HEK293 (cell line): Measurements from ENCODE around the gene NLRP9.

Experiments
- CTCF ChIA-PET: fragments of 350-600 bp; formaldehyde crosslinking; extraction: SDS; loops from one replicate; lab custom pipeline; 2021; ENCODE audit warnings: antibody characterized with exemption; lab: Yijun Ruan, JAX
- POLR2A ChIA-PET: fragments of 300-600 bp; formaldehyde crosslinking; extraction: SDS; loops from one replicate; lab custom pipeline; 2020; ENCODE audit warnings: antibody characterized with exemption, inconsistent platforms; lab: Yijun Ruan, JAX
- H3K27ac ChIP-seq: fragments of 200-500 bp; sonication (Bioruptor generic); 2 replicates; pipeline ENCODE4 v1.5.1; 2014; ENCODE audit warnings: low read depth, low read length, control low read depth, inconsistent platforms; ENCODE audit errors: extremely low read depth
- H3K36me3 ChIP-seq, 2 experiments: fragments of 200-500 bp in 1 of 2; sonication (Bioruptor generic) in 1 of 2; 1 replicate in 1 of 2; 2 replicates in 1 of 2; pipeline ENCODE4 v1.5.1; 2014 to 2017; ENCODE audit warnings: inconsistent platforms in 2 of 2, low read length in 2 of 2; ENCODE audit not compliant: control insufficient read depth in 2 of 2, insufficient read depth in 1 of 2
- H3K4me1 ChIP-seq: fragments of 200-500 bp; sonication (Bioruptor generic); 2 replicates; pipeline ENCODE4 v1.5.1; 2014; ENCODE audit warnings: mild to moderate bottlenecking, low read length, inconsistent platforms; ENCODE audit not compliant: control insufficient read depth, insufficient read depth
- H3K4me3 ChIP-seq: 2 replicates; pipeline ENCODE4 v1.5.1; 2011; ENCODE audit warnings: low read depth, mild to moderate bottlenecking, control low read depth, low read length, moderate library complexity
- H3K9me3 ChIP-seq: fragments of 200-500 bp; sonication (Bioruptor generic); 2 replicates; pipeline ENCODE4 v1.5.1; 2014; ENCODE audit warnings: low read depth, low read length, inconsistent platforms; ENCODE audit not compliant: control insufficient read depth, insufficient read depth
- HOXD13 ChIP-seq: sonication (generic); formaldehyde crosslinking; IDR thresholded peaks from 2 replicates; pipeline ENCODE4 v1.8.0; 2022; ENCODE audit warnings: missing genetic modification reagents, borderline replicate concordance
- MZF1 ChIP-seq: fragments of 450-650 bp; formaldehyde crosslinking; IDR thresholded peaks from 2 replicates; pipeline ENCODE4 v1.5.1; 2017; ENCODE audit warnings: missing biosample characterization, missing genetic modification characterization, borderline replicate concordance
- RBAK ChIP-seq: fragments of 450-650 bp; formaldehyde crosslinking; IDR thresholded peaks from 2 replicates; pipeline ENCODE4 v1.5.1; 2016; ENCODE audit warnings: missing biosample characterization, missing genetic modification characterization
- ZBTB48 ChIP-seq: fragments of 450-650 bp; formaldehyde crosslinking; IDR thresholded peaks from 2 replicates; pipeline ENCODE4 v1.5.1; 2016; ENCODE audit warnings: missing biosample characterization, missing genetic modification characterization
- ZNF138 ChIP-seq: fragments of 450-650 bp; formaldehyde crosslinking; IDR thresholded peaks from 2 replicates; pipeline ENCODE4 v1.5.1; 2016; ENCODE audit warnings: missing biosample characterization, missing genetic modification characterization, borderline replicate concordance
- ZNF202 ChIP-seq: fragments of 450-650 bp; formaldehyde crosslinking; IDR thresholded peaks from 2 replicates; pipeline ENCODE4 v1.5.1; 2016; ENCODE audit warnings: missing biosample characterization, missing genetic modification characterization, borderline replicate concordance
- ZNF324 ChIP-seq: fragments of 450-650 bp; formaldehyde crosslinking; IDR thresholded peaks from 2 replicates; pipeline ENCODE4 v1.5.1; 2016; ENCODE audit warnings: missing biosample characterization, missing genetic modification characterization
- ZNF529 ChIP-seq: fragments of 450-650 bp; formaldehyde crosslinking; IDR thresholded peaks from 2 replicates; pipeline ENCODE4 v1.5.1; 2017; ENCODE audit warnings: missing genetic modification characterization, missing biosample characterization; ENCODE audit not compliant: insufficient replicate concordance
- ZNF549 ChIP-seq: fragments of 450-650 bp; IDR thresholded peaks from 2 replicates; pipeline ENCODE4 v1.5.1; 2018; ENCODE audit warnings: missing biosample characterization, missing genetic modification characterization, mild to moderate bottlenecking, inconsistent platforms, moderate library complexity
- ZNF621 ChIP-seq: fragments of 450-650 bp; formaldehyde crosslinking; IDR thresholded peaks from 2 replicates; pipeline ENCODE4 v1.5.1; 2017; ENCODE audit warnings: missing biosample characterization, missing genetic modification characterization
- ZNF629 ChIP-seq: fragments of 450-650 bp; formaldehyde crosslinking; IDR thresholded peaks from 2 replicates; pipeline ENCODE4 v1.5.1; 2017; ENCODE audit warnings: missing biosample characterization, missing genetic modification characterization
- ZNF654 ChIP-seq: fragments of 450-650 bp; formaldehyde crosslinking; IDR thresholded peaks from 2 replicates; pipeline ENCODE4 v1.5.1; 2016; ENCODE audit warnings: low read depth, missing biosample characterization, missing genetic modification characterization
- ZNF707 ChIP-seq: fragments of 450-650 bp; formaldehyde crosslinking; IDR thresholded peaks from 2 replicates; pipeline ENCODE4 v1.5.1; 2016; ENCODE audit warnings: missing biosample characterization, missing genetic modification characterization
- ZNF776 ChIP-seq: fragments of 450-650 bp; formaldehyde crosslinking; IDR thresholded peaks from 2 replicates; pipeline ENCODE4 v1.5.0; 2017; ENCODE audit warnings: missing biosample characterization, missing genetic modification characterization, borderline replicate concordance
- TF ChIP-seq, protein P1 (sequence below): fragments of 450-650 bp; formaldehyde crosslinking; IDR thresholded peaks from 2 replicates; pipeline ENCODE4 v1.5.1; 2016; ENCODE audit warnings: missing biosample characterization, missing genetic modification characterization
- TF ChIP-seq, protein P2 (sequence below): fragments of 450-650 bp; formaldehyde crosslinking; IDR thresholded peaks from 2 replicates; pipeline ENCODE4 v1.5.1; 2016; ENCODE audit warnings: missing biosample characterization, missing genetic modification characterization
- TF ChIP-seq, protein P3 (sequence below): fragments of 450-650 bp; formaldehyde crosslinking; IDR thresholded peaks from 2 replicates; pipeline ENCODE4 v1.5.1; 2016; ENCODE audit warnings: missing biosample characterization, missing genetic modification characterization, borderline replicate concordance
- TF ChIP-seq, protein P4 (sequence below): fragments of 450-650 bp; formaldehyde crosslinking; IDR thresholded peaks from 2 replicates; pipeline ENCODE4 v1.5.1; 2016; ENCODE audit warnings: missing biosample characterization, missing genetic modification characterization, low read depth
- TF ChIP-seq, protein P5 (sequence below): fragments of 450-650 bp; formaldehyde crosslinking; IDR thresholded peaks from 2 replicates; pipeline ENCODE4 v1.5.1; 2016; ENCODE audit warnings: missing biosample characterization, missing genetic modification characterization, low read depth

Gene NLRP9

DNA sequence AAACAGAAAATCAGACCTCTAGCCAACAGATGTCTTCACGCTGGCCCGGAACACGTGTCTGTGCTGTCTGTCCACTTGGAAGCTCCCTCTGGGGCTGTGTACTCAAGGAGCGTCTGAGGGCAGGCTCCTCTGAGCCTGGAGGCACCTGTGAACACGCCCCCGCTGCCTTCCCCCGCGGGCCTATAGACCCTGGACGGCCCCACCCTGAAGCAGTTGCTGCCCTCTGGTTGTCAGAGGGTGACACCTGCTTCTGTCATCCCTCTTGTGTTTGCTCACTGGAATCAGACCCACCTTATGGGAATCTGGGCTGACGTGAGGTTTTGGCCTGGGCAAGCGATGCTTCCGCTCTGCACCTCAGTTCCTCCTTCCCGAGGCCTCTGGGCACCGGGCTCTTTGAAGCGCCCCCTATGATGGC, 44.0 kb downstream of the NLRP9 start:
- TF ChIP-seq MZF1 (tag by site-specific recombination) (no peak), ZBTB48 (tag by site-specific recombination) (no peak), ZNF549 (no peak), RBAK (tag by site-specific recombination) (no peak), HOXD13 (no peak), ZNF529 (tag by site-specific recombination) (no peak)
- TF ChIP-seq, protein P1, sequence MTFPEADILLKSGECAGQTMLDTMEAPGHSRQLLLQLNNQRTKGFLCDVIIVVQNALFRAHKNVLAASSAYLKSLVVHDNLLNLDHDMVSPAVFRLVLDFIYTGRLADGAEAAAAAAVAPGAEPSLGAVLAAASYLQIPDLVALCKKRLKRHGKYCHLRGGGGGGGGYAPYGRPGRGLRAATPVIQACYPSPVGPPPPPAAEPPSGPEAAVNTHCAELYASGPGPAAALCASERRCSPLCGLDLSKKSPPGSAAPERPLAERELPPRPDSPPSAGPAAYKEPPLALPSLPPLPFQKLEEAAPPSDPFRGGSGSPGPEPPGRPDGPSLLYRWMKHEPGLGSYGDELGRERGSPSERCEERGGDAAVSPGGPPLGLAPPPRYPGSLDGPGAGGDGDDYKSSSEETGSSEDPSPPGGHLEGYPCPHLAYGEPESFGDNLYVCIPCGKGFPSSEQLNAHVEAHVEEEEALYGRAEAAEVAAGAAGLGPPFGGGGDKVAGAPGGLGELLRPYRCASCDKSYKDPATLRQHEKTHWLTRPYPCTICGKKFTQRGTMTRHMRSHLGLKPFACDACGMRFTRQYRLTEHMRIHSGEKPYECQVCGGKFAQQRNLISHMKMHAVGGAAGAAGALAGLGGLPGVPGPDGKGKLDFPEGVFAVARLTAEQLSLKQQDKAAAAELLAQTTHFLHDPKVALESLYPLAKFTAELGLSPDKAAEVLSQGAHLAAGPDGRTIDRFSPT (tag by site-specific recombination): no peak
- TF ChIP-seq, protein P2, sequence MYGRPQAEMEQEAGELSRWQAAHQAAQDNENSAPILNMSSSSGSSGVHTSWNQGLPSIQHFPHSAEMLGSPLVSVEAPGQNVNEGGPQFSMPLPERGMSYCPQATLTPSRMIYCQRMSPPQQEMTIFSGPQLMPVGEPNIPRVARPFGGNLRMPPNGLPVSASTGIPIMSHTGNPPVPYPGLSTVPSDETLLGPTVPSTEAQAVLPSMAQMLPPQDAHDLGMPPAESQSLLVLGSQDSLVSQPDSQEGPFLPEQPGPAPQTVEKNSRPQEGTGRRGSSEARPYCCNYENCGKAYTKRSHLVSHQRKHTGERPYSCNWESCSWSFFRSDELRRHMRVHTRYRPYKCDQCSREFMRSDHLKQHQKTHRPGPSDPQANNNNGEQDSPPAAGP (tag by site-specific recombination): no peak
- TF ChIP-seq, protein P3, sequence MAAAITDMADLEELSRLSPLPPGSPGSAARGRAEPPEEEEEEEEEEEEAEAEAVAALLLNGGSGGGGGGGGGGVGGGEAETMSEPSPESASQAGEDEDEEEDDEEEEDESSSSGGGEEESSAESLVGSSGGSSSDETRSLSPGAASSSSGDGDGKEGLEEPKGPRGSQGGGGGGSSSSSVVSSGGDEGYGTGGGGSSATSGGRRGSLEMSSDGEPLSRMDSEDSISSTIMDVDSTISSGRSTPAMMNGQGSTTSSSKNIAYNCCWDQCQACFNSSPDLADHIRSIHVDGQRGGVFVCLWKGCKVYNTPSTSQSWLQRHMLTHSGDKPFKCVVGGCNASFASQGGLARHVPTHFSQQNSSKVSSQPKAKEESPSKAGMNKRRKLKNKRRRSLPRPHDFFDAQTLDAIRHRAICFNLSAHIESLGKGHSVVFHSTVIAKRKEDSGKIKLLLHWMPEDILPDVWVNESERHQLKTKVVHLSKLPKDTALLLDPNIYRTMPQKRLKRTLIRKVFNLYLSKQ (tag by site-specific recombination): no peak
- TF ChIP-seq, protein P4, sequence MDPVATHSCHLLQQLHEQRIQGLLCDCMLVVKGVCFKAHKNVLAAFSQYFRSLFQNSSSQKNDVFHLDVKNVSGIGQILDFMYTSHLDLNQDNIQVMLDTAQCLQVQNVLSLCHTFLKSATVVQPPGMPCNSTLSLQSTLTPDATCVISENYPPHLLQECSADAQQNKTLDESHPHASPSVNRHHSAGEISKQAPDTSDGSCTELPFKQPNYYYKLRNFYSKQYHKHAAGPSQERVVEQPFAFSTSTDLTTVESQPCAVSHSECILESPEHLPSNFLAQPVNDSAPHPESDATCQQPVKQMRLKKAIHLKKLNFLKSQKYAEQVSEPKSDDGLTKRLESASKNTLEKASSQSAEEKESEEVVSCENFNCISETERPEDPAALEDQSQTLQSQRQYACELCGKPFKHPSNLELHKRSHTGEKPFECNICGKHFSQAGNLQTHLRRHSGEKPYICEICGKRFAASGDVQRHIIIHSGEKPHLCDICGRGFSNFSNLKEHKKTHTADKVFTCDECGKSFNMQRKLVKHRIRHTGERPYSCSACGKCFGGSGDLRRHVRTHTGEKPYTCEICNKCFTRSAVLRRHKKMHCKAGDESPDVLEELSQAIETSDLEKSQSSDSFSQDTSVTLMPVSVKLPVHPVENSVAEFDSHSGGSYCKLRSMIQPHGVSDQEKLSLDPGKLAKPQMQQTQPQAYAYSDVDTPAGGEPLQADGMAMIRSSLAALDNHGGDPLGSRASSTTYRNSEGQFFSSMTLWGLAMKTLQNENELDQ: no peak
- POLR2A ChIA-PET: interaction anchor here (0.6 to 0.7 kb wide), 3 partner anchors 96 to 1144 kb away, joined by 5 to 9 read pairs (median 6); no protein-coding TSS in a partner anchor
- CTCF ChIA-PET: interaction anchor here (1.0 to 1.1 kb wide), 2 partner anchors 52 to 63 kb away, joined by 3 to 4 read pairs; no protein-coding TSS in a partner anchor
- peaks cover 10 to 90% of the 10 kb centered on the region in 2 experiments for H3K36me3 ChIP-seq
- no peaks in the 10 kb centered on the region for H3K9me3 ChIP-seq
- no peak overlapping the region for H3K27ac ChIP-seq
- H3K4me3 ChIP-seq: no peak overlapping the region
- H3K4me1 ChIP-seq: no peaks in the 10 kb centered on the region

DNA sequence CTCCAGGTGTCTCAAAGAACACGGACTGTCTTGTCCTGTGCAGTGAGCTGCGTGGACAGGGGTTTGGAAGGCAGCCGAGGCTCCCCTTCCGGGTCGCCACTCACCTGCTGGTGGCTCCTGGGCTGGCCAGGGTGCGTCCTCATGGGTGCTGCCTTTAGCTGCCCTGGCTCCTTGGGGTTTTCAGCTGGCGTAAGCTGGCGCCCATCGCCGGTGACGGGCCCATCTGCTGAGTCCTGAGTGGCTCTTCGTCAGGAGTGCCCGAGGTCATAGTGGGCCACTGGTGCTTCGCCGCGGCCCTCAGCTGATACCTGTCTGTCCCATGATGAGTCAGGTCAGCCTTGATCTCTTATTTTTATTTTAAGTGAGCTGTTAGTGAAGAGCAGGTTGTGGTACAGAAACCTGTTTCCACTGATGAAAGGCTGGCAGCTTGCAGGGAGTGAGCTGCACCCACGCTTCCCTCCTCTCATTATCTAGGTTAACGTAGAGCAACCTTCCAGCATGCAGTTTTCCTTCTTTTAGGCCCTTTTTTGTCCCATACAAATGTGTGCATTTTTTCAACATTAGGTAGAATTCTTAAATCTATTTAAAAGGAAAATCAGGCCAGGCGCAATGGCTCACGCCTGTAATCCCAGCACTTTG, 44.7 kb downstream of the NLRP9 start:
- CTCF ChIA-PET: interaction anchor here (1.0 to 1.1 kb wide), 2 partner anchors 51 to 62 kb away, joined by 3 to 4 read pairs; no protein-coding TSS in a partner anchor
- no peaks in the 10 kb centered on the region for H3K4me1 ChIP-seq
- no peaks in the 10 kb centered on the region for H3K9me3 ChIP-seq
- TF ChIP-seq ZNF529 (tag by site-specific recombination): no peak
- no peak for TF ChIP-seq ZNF138 (tag by site-specific recombination)
- no peak overlapping the region for H3K27ac ChIP-seq
- no peak overlapping the region for H3K4me3 ChIP-seq
- H3K36me3 ChIP-seq: peaks cover 6 to 93% of the 10 kb centered on the region in 2 experiments
- POLR2A ChIA-PET: interaction anchor here (0.6 to 0.7 kb wide), 2 partner anchors 217 to 1143 kb away, joined by 6 to 9 read pairs; no protein-coding TSS in a partner anchor

DNA sequence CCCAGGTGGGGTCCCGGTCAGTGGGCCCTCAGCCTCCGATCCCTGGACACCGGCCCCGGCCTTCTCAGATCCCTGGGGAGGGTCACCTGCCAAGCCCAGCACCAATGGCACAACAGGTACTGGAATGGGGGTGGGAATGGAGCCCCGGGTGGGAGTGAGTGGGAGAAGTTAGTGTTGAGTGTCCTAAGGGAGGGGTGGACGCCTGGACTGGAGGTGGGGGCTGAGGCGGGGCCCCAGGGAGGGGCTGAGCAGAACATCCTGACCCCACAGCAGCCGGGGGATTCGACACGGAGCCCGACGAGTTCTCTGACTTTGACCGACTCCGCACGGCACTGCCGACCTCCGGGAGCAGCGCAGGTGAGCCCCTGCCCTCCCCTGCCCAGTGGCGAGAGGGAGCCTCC, 45.5 kb downstream of the NLRP9 start:
- CTCF ChIA-PET: no interaction called here
- Histone ChIP-seq H3K9me3 (no peaks in the 10 kb centered on the region), H3K4me1 (no peaks in the 10 kb centered on the region), H3K4me3 (no peak overlapping the region), H3K36me3 (peaks cover 5 to 95% of the 10 kb centered on the region in 2 experiments), H3K27ac (no peak overlapping the region)
- POLR2A ChIA-PET: no interaction called here
- no peak for TF ChIP-seq ZNF621
- TF ChIP-seq ZNF654: no peak
- TF ChIP-seq ZNF776 (tag by site-specific recombination): no peak
- no peak for TF ChIP-seq ZNF202 (tag by site-specific recombination)
- TF ChIP-seq, protein P5, sequence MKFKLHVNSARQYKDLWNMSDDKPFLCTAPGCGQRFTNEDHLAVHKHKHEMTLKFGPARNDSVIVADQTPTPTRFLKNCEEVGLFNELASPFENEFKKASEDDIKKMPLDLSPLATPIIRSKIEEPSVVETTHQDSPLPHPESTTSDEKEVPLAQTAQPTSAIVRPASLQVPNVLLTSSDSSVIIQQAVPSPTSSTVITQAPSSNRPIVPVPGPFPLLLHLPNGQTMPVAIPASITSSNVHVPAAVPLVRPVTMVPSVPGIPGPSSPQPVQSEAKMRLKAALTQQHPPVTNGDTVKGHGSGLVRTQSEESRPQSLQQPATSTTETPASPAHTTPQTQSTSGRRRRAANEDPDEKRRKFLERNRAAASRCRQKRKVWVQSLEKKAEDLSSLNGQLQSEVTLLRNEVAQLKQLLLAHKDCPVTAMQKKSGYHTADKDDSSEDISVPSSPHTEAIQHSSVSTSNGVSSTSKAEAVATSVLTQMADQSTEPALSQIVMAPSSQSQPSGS: no peak
- no peak for TF ChIP-seq ZNF629 (tag by site-specific recombination)
- no peak for TF ChIP-seq ZNF324 (tag by site-specific recombination)
- no peak for TF ChIP-seq ZNF707
